ENCODE measurements around the gene RAB5B. TPM values are rescaled to one million over a fixed set of nuclear protein-coding genes. Genes with fewer than 3 reads are reported as not detected.

The RAB5B gene
- total and polyA plus RNA-seq, 10 of the 15 experiments (the other 5 are each of a cell fraction or from before 2014, with no cell fraction given) = 7.5 to 149 (median 37.8) TPM

- no peak for TF ChIP-seq ZNF217 (IDR thresholded peaks at IDR 0.05)
- TF ChIP-seq POU2F2 (IDR thresholded peaks at IDR 0.05; ENCODE audit: borderline replicate concordance, low read depth, low read length) = no peak
- TF ChIP-seq TCF3 (IDR thresholded peaks at IDR 0.05; ENCODE audit: borderline replicate concordance, insufficient read depth, low read depth, low read length) = no peak
- Histone ChIP-seq H3K4me3 (no peak overlapping the region), H3K27me3 (replicated peaks in 1 of 2; ENCODE audit: control insufficient read depth in 2 of 2, insufficient read depth in 2 of 2, low read length in 1 of 2) (no peaks in the 10 kb centered on the region), H2AFZ (ENCODE audit: control insufficient read depth, low read depth, low read length) (no peak overlapping the region), H4K20me1 (ENCODE audit: control insufficient read depth, insufficient read depth) (no peaks in the 10 kb centered on the region), H3K27ac (ENCODE audit: control insufficient read depth, insufficient read depth) (no peak overlapping the region), H3K4me1 (ENCODE audit: control insufficient read depth, insufficient read depth, low read length) (peaks cover 13% of the 10 kb centered on the region), H3K4me2 (ENCODE audit: control insufficient read depth, insufficient read depth) (no peak overlapping the region), H3K9me3 (replicated peaks; ENCODE audit: control insufficient read depth, insufficient read depth, low read length) (no peaks in the 10 kb centered on the region), H3K9ac (ENCODE audit: control insufficient read depth, insufficient read depth, low read length) (no peak overlapping the region), H3K79me2 (ENCODE audit: control insufficient read depth, insufficient read depth, low read length) (peaks cover 3% of the 10 kb centered on the region; the same call in 1 of the 2 replicates), H3K36me3 (ENCODE audit: control insufficient read depth in 2 of 2, insufficient read depth in 2 of 2, low read length in 1 of 2) (peaks cover 0 to 46% of the 10 kb centered on the region in 2 experiments)
- CTCF ChIA-PET = interaction anchor here (1.1 to 6.1 kb wide), 8 partner anchors 11 to 198 kb away, joined by 3 to 80 read pairs (median 27); partner anchors contain the start of genes GDF11, ORMDL2, PYM1 and RAB5B
- SMC1A ChIA-PET (ENCODE audit: uncharacterized antibody, unreplicated experiment) = interaction anchor here (1.0 to 5.0 kb wide), 5 partner anchors 12 to 199 kb away, joined by 3 to 51 read pairs (median 8); partner anchors contain the start of gene PYM1
- WGBS (ENCODE audit: insufficient coverage, insufficient replicate concordance, low lambda C conversion rate, missing lambda C conversion rate) = 48% methylated on average over 2 of the region's 2 CpGs
- DNase-seq (ENCODE audit: low read depth, low spot score) (no peak), ATAC-seq (no peak), FAIRE-seq (no peak)
- POLR2A ChIA-PET = interaction anchor here (0.9 kb wide), 1 partner anchor 111 kb away, joined by 3 read pairs; no protein-coding TSS in a partner anchor
- in situ Hi-C loops (cut with MboI) (no loop called here), intact Hi-C loops (cut with micrococcal nuclease; ENCODE audit: unreplicated experiment) (no loop called here)
- BruUV-seq (replicated peaks) = no TSS peak
- RAD21 ChIA-PET (ENCODE audit: unreplicated experiment) = interaction anchor here (5.0 kb wide), 1 partner anchor 198 kb away, joined by 43 read pairs; no protein-coding TSS in a partner anchor
Measured at GRCh38 chr12:55937981-55938380, 35.9 kb upstream of the RAB5B start.

- Histone ChIP-seq H2AFZ (ENCODE audit: control insufficient read depth, low read depth, low read length) (no peak overlapping the region), H3K9me3 (replicated peaks; ENCODE audit: control insufficient read depth, insufficient read depth, low read length) (no peaks in the 10 kb centered on the region), H3K36me3 (ENCODE audit: control insufficient read depth in 2 of 2, insufficient read depth in 2 of 2, low read length in 1 of 2) (peaks cover 0 to 46% of the 10 kb centered on the region in 2 experiments), H3K27ac (ENCODE audit: control insufficient read depth, insufficient read depth) (no peak overlapping the region), H4K20me1 (ENCODE audit: control insufficient read depth, insufficient read depth) (no peaks in the 10 kb centered on the region), H3K79me2 (ENCODE audit: control insufficient read depth, insufficient read depth, low read length) (no peaks in the 10 kb centered on the region), H3K4me1 (ENCODE audit: control insufficient read depth, insufficient read depth, low read length) (peaks cover 10% of the 10 kb centered on the region), H3K27me3 (replicated peaks in 1 of 2; ENCODE audit: control insufficient read depth in 2 of 2, insufficient read depth in 2 of 2, low read length in 1 of 2) (no peaks in the 10 kb centered on the region), H3K9ac (ENCODE audit: control insufficient read depth, insufficient read depth, low read length) (no peak overlapping the region), H3K4me2 (ENCODE audit: control insufficient read depth, insufficient read depth) (no peak overlapping the region), H3K4me3 (no peak overlapping the region)
- no peak for FAIRE-seq
- RAD21 ChIA-PET (ENCODE audit: unreplicated experiment) = interaction anchor here (1.1 to 5.0 kb wide), 10 partner anchors 8 to 216 kb away, joined by 3 to 43 read pairs (median 8); partner anchors contain the start of genes DGKA, DNAJC14, ORMDL2 and PYM1
- POLR2A ChIA-PET = interaction anchor here (0.5 to 1.5 kb wide), 9 partner anchors 13 to 251 kb away, joined by 3 to 6 read pairs (median 4); partner anchors contain the start of gene RAB5B
- no peak for DNase-seq (ENCODE audit: low read depth, low spot score)
- no TSS peak for BruUV-seq (replicated peaks)
- WGBS (ENCODE audit: insufficient coverage, insufficient replicate concordance, low lambda C conversion rate, missing lambda C conversion rate) = over 99% methylated on average over 8 of the region's 8 CpGs
- CTCF ChIA-PET = interaction anchor here (0.6 to 6.1 kb wide), 23 partner anchors 8 to 319 kb away, joined by 3 to 80 read pairs (median 7); partner anchors contain the start of genes ANKRD52, DGKA, DNAJC14 and GDF11
- intact Hi-C loops (cut with micrococcal nuclease; ENCODE audit: unreplicated experiment) (no loop called here), in situ Hi-C loops (cut with MboI) (no loop called here)
- SMC1A ChIA-PET (ENCODE audit: uncharacterized antibody, unreplicated experiment) = interaction anchor here (0.9 to 5.0 kb wide), 11 partner anchors 8 to 200 kb away, joined by 3 to 51 read pairs (median 4); partner anchors contain the start of genes DGKA and PYM1
- no peak for ATAC-seq
- no peak for TF ChIP-seq MEF2A (IDR thresholded peaks at IDR 0.05; ENCODE audit: insufficient read depth, low read depth, low read length)
- no peak for TF ChIP-seq ZBTB33 (IDR thresholded peaks at IDR 0.05)
- no peak for TF ChIP-seq STAT1 (conservative IDR thresholded peaks at IDR 0.05)
- no peak for TF ChIP-seq ATF3 (IDR thresholded peaks at IDR 0.05; ENCODE audit: borderline replicate concordance, extremely low read depth, low read depth, low read length)
- no peak for TF ChIP-seq IKZF2 (IDR thresholded peaks at IDR 0.05)
- TF ChIP-seq E2F4 (IDR thresholded peaks at IDR 0.05; ENCODE audit: low read depth, low read length) = no peak
- no peak for TF ChIP-seq CHD4 (IDR thresholded peaks at IDR 0.05)
- TF ChIP-seq IRF4 (IDR thresholded peaks at IDR 0.05; ENCODE audit: low read depth, low read length) = no peak
- TF ChIP-seq ZZZ3 (IDR thresholded peaks at IDR 0.05; ENCODE audit: control insufficient read depth, insufficient read length, low read depth) = no peak
- no peak for TF ChIP-seq RCOR1 (conservative IDR thresholded peaks at IDR 0.05; ENCODE audit: low read depth, low read length)
Measured at GRCh38 chr12:55938826-55939501, 34.9 kb upstream of the RAB5B start.
